ENCODE data around the gene ZNF467. TPM values are rescaled to one million over a fixed set of nuclear protein-coding genes. Genes with fewer than 3 reads are reported as not detected.

Gene ZNF467
- total RNA-seq, 4 donors from 2014 or later: 4.2 to 15.4 (median 9.3) TPM

DNA sequence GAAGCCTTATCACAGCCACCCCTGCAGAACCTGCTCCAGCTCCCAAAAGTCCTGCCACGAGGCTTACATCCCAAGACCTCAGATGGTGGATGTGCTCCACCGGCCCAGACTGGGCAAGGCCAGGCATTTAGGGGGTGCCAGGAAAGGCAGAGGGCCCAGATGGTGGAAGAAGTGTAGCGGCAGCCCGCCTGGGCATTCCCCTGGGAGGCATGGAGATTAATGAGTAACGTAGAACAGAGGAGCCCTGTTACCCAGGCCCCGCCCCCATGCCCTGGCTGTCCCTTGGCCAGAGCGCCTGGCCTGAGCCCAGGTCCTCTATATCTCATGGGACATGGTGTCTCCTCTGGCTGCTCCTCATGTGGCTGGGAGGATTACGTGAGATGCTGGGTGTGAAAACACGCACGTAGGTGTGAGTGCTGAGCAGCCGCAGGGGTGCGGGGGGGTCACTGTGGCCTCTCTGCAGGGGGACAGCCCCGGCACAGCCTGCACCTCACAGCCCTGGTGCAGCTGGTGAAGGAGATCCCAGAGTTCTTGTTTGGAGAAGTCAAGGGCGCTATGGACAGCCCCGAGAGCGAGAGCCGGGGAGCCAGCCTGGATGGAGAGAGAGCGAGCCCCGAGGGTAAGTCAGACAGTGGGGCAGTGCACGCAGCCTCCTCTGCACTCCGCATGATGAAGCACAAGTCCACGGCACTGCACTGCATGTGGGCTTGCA, 52.9 kb downstream of the ZNF467 start:
- Histone ChIP-seq H3K27me3 (no peaks in the 10 kb centered on the region), H3K4me3 (no peak overlapping the region), H3K9me3 (no peaks in the 10 kb centered on the region), H3K27ac (peak overlapping the region in 1 of 4 donors; percentile 23), H3K36me3 (peaks cover 0 to 65% of the 10 kb centered on the region in 2 donors), H3K4me1 (peaks cover 0 to 41% (median 9%) of the 10 kb centered on the region in 3 donors)
- no peak for ATAC-seq
- WGBS, 2 donors (ENCODE audit: low coverage in 1 of 2): 80% methylated on average over 1 of the region's 22 CpGs
- TF ChIP-seq POLR2A (IDR thresholded peaks at IDR 0.05) (no peak), EP300 (IDR thresholded peaks at IDR 0.05) (no peak), POLR2AphosphoS5 (IDR thresholded peaks at IDR 0.05) (peak; percentile 45)
- TF ChIP-seq, protein P1, sequence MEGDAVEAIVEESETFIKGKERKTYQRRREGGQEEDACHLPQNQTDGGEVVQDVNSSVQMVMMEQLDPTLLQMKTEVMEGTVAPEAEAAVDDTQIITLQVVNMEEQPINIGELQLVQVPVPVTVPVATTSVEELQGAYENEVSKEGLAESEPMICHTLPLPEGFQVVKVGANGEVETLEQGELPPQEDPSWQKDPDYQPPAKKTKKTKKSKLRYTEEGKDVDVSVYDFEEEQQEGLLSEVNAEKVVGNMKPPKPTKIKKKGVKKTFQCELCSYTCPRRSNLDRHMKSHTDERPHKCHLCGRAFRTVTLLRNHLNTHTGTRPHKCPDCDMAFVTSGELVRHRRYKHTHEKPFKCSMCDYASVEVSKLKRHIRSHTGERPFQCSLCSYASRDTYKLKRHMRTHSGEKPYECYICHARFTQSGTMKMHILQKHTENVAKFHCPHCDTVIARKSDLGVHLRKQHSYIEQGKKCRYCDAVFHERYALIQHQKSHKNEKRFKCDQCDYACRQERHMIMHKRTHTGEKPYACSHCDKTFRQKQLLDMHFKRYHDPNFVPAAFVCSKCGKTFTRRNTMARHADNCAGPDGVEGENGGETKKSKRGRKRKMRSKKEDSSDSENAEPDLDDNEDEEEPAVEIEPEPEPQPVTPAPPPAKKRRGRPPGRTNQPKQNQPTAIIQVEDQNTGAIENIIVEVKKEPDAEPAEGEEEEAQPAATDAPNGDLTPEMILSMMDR (IDR thresholded peaks at IDR 0.05): no peak

DNA sequence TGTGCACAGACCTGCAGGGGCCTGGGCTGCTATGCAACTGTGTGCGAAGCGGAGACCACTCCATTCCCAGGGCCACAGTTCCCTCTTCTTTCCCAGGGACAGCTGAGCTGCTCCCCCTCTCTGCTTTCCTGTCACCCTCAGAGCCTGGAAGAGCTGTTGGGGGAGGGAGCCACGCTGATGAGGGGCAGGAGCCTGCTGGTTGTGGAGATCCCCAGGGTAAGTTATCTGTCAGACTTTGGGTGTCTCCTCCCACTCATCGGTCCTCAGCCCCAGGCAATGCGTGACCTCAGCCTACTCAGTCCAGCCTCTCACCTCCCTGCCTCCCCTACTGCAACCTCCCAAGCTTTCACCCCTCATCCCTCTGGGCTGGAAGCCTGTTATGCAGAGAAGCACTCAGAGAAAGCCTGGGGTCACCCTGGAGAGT, 53.5 kb downstream of the ZNF467 start:
- no peak for ATAC-seq
- H3K9me3 ChIP-seq: no peaks in the 10 kb centered on the region
- 83% methylated on average over 1 of the region's 5 CpGs; no CpG with 5 or more reads in 1 of the 2 donors for WGBS, 2 donors (ENCODE audit: low coverage in 1 of 2)
- peaks cover 0 to 59% of the 10 kb centered on the region in 2 donors for H3K36me3 ChIP-seq
- no peak for TF ChIP-seq POLR2A (IDR thresholded peaks at IDR 0.05)
- no peak for TF ChIP-seq EP300 (IDR thresholded peaks at IDR 0.05)
- no peak for TF ChIP-seq POLR2AphosphoS5 (IDR thresholded peaks at IDR 0.05)
- TF ChIP-seq, protein P1 (IDR thresholded peaks at IDR 0.05): no peak
- H3K4me3 ChIP-seq: no peak overlapping the region
- peaks cover 0 to 46% (median 11%) of the 10 kb centered on the region in 3 donors for H3K4me1 ChIP-seq
- H3K27ac ChIP-seq: peak overlapping the region in 1 of 4 donors; percentile 9
- H3K27me3 ChIP-seq: no peaks in the 10 kb centered on the region

DNA sequence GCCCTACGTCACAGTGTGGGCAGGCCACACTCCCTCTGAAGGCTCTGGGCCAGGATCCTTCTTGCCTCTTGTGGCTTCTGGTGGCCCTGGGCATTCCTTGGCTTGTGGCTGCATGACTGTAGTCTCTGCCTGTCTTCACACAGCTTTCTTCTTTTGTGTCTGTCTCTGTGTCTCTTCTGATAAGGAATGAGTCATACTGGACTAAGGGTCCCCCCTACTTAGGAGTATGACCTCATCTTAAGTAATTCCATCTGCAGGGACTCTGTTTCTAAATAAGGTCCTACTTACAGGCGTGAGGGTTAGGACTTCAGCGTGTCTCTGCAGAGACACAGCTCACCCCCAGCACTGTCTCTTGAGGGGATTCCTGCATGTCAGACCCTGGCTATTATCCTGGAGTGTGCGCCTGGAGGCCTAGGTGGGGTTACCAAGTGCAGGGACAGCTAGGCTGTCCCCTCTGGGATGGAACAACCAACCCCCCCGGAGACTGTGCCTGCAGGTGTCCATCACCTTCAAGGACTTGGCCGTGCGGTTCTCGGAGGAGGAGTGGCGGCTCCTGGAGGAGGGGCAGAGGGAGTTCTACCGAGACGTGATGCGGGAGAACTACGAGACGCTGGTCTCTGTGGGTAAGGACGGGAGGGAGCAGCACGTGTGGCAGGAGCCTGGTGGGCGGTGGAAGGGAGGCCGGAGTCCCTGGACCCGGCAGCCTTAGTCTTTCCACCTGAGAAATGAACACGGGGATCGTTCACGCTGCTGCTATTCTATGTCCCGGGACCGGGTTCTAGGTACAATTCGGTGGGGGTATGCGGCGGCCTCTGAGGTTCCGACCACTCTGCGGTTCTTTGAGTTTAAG, 54.1 kb downstream of the ZNF467 start:
- no peak overlapping the region for H3K27ac ChIP-seq
- H3K4me1 ChIP-seq: peaks cover 0 to 47% (median 11%) of the 10 kb centered on the region in 3 donors
- peaks cover 0 to 52% of the 10 kb centered on the region in 2 donors for H3K36me3 ChIP-seq
- ATAC-seq: no peak
- WGBS, 2 donors (ENCODE audit: low coverage in 1 of 2): 80 to 100% methylated on average over 1 to 12 of the region's 29 CpGs
- no peaks in the 10 kb centered on the region for H3K9me3 ChIP-seq
- no peaks in the 10 kb centered on the region for H3K27me3 ChIP-seq
- TF ChIP-seq EP300 (IDR thresholded peaks at IDR 0.05) (no peak), POLR2AphosphoS5 (IDR thresholded peaks at IDR 0.05) (no peak), POLR2A (IDR thresholded peaks at IDR 0.05) (no peak)
- TF ChIP-seq, protein P1 (IDR thresholded peaks at IDR 0.05): no peak
- H3K4me3 ChIP-seq: no peak overlapping the region

DNA sequence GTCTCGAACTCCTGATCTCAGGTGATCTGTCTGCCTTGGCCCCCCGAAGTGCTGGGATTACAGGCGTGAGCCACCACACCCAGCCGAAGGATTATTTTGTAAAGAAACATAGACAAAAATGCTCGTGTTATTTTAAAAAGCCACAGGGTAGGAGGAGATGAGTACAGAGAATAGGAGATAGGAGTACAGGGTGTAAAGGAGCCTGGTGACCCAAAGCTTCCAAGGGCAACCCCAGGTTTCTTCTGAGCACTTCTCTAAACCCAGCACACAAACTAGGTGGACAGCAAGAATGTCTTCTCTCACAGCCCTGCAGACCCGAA, 54.7 kb downstream of the ZNF467 start:
- peaks cover 0 to 47% of the 10 kb centered on the region in 2 donors for H3K36me3 ChIP-seq
- no peak for ATAC-seq
- H3K27me3 ChIP-seq: no peaks in the 10 kb centered on the region
- 94 to 100% methylated on average over 3 to 5 of the region's 6 CpGs for WGBS, 2 donors (ENCODE audit: low coverage in 1 of 2)
- no peak overlapping the region for H3K4me3 ChIP-seq
- peaks cover 0 to 53% (median 14%) of the 10 kb centered on the region in 3 donors for H3K4me1 ChIP-seq
- H3K27ac ChIP-seq: no peak overlapping the region
- TF ChIP-seq, protein P1 (IDR thresholded peaks at IDR 0.05): no peak
- TF ChIP-seq EP300 (IDR thresholded peaks at IDR 0.05) (no peak), POLR2AphosphoS5 (IDR thresholded peaks at IDR 0.05) (no peak), POLR2A (IDR thresholded peaks at IDR 0.05) (no peak)
- H3K9me3 ChIP-seq: no peaks in the 10 kb centered on the region
